Measurements from ENCODE around the gene LUC7L3. TPM values are rescaled to one million over a fixed set of nuclear protein-coding genes. Genes with fewer than 3 reads are reported as not detected.

The LUC7L3 gene
- total RNA-seq, 1 experiment from 2014 or later = 154 TPM

- TF ChIP-seq CTCF (conservative IDR thresholded peaks at IDR 0.05) = no peak
- Histone ChIP-seq H3K14ac (ENCODE audit: insufficient read depth, low read length) (no peak overlapping the region), H3K23me2 (ENCODE audit: insufficient read length, low read depth, low read length, poor library complexity, severe bottlenecking) (no peaks in the 10 kb centered on the region), H3K9ac (ENCODE audit: extremely low read depth, insufficient read length, low read length) (no peak overlapping the region), H3K4ac (ENCODE audit: low read depth, low read length) (no peak overlapping the region), H2BK20ac (ENCODE audit: low read depth, low read length, poor library complexity, severe bottlenecking) (no peak overlapping the region), H3K4me2 (ENCODE audit: insufficient read depth, insufficient read length, low read length) (no peak overlapping the region), H4K91ac (ENCODE audit: insufficient read length, low read depth, low read length) (no peak overlapping the region), H3T11ph (ENCODE audit: low read length) (no peak overlapping the region), H4K8ac (replicated peaks; ENCODE audit: insufficient read length, low read depth, low read length) (no peak overlapping the region), H3K4me1 (ENCODE audit: insufficient read depth, low read length) (peaks cover 4% of the 10 kb centered on the region; the same call in 1 of the 2 replicates), H4K5ac (ENCODE audit: insufficient read length, low read depth, low read length) (no peak overlapping the region), H2BK15ac (ENCODE audit: low read depth, low read length) (no peak overlapping the region), H3K27me3 (ENCODE audit: insufficient read depth, low read length) (no peaks in the 10 kb centered on the region), H3K18ac (ENCODE audit: insufficient read length, low read depth, low read length) (no peak overlapping the region), H3K9me3 (ENCODE audit: control insufficient read depth, low read depth, low read length) (no peaks in the 10 kb centered on the region), H2AFZ (ENCODE audit: low read length) (no peak overlapping the region), H4K20me1 (ENCODE audit: control insufficient read depth, insufficient read depth, insufficient read length) (no peaks in the 10 kb centered on the region), H2BK120ac (ENCODE audit: low read depth, low read length, poor library complexity, severe bottlenecking) (no peak overlapping the region), H3K79me1 (ENCODE audit: insufficient read depth, low read depth, low read length, poor library complexity, severe bottlenecking) (no peaks in the 10 kb centered on the region), H3K27ac (ENCODE audit: insufficient read length, low read depth, low read length) (no peak overlapping the region), H2BK12ac (ENCODE audit: insufficient read length, low read depth, low read length) (no peak overlapping the region), H3K23ac (ENCODE audit: insufficient read length, low read depth, low read length) (no peak overlapping the region), H3K56ac (ENCODE audit: insufficient read length, low read depth, low read length) (no peak overlapping the region), H2BK5ac (ENCODE audit: insufficient read length, low read length) (no peak overlapping the region), H3K79me2 (ENCODE audit: insufficient read depth, low read length) (no peaks in the 10 kb centered on the region), H2AK5ac (ENCODE audit: insufficient read length, low read length) (no peak overlapping the region)
- H3K9me3 Mint-ChIP-seq = no peaks in the 10 kb centered on the region
- no peak overlapping the region for H3K4me3 Mint-ChIP-seq
- DNase-seq = no peak
- no peaks in the 10 kb centered on the region for H3K27me3 Mint-ChIP-seq (ENCODE audit: low read depth)
- no peaks in the 10 kb centered on the region for H3K36me3 Mint-ChIP-seq (ENCODE audit: insufficient read depth in 1 of 3, low read depth in 3 of 3)
- H3K4me1 Mint-ChIP-seq = peaks cover 10 to 21% of the 10 kb centered on the region in 2 experiments
- 0 out of 7 replicates have a peak overlapping the region, but pooled peaks of 1 of the 3 experiments have one; percentile 29 for H3K27ac Mint-ChIP-seq
- WGBS (ENCODE audit: extremely low coverage, insufficient read length, low lambda C conversion rate) = no CpG with 5 or more reads among the region's 10 CpGs
Measured at GRCh38 chr17:50766222-50767023, 47.0 kb downstream of the LUC7L3 start.
